Right lobe of liver (tissue), 4 donors: ENCODE results near the gene DOCK2.

ENCODE experiments used
- CTCF ChIP-seq, 4 donors: fragments of 200-600 bp in 3 of 4; fragments of 450-650 bp in 1 of 4; IDR thresholded peaks; one replicate each; pipeline versions ENCODE4 v1.5.1 to v1.8.0; 2016 to 2022; ENCODE audit warnings: antibody characterized with exemption in 4 of 4, mild to moderate bottlenecking in 2 of 4
- POLR2A ChIP-seq: fragments of 450-650 bp; IDR thresholded peaks from one replicate; pipeline ENCODE4 v1.6.1; 2017; ENCODE audit warnings: antibody characterized with exemption, mild to moderate bottlenecking
- donor health status: DM: no; HTN: no; CAD: no.
- donor health status: DM: no; HTN: no; CAD: no.
- donor health status: DM: no; HTN: yes; CAD: no.

- TF ChIP-seq CTCF (IDR thresholded peaks at IDR 0.05) (no peak), POLR2A (no peak)
Observed at GRCh38 chr5:169861433-169861832, 224.4 kb downstream of the DOCK2 start.
